ENCODE measurements around the gene CPNE9.
"Not testable (repeated sequence)": the region's sequence is repeated elsewhere in the genome, so short reads cannot be mapped to it uniquely, and the experiment has no call there.

CPNE9 gene

GRCh38 chr3:9748031-9748430, 44.4 kb downstream of the CPNE9 start:
- DNase-seq (ENCODE audit: low read depth) = no peak

GRCh38 chr3:9749296-9749644, 45.6 kb downstream of the CPNE9 start:
- no peak for DNase-seq (ENCODE audit: low read depth)

- peak; percentile 92 for DNase-seq (ENCODE audit: low read depth)
Measured at GRCh38 chr3:9749645-9750555, 46.3 kb downstream of the CPNE9 start, which contains the start of gene OGG1. TSS of gene OGG1 (plus strand) at chr3:9749952. CDS start at chr3:9750287, 335 bp downstream.

GRCh38 chr3:9750556-9751411, 47.2 kb downstream of the CPNE9 start:
- DNase-seq (ENCODE audit: low read depth) = no peak

- no peak for DNase-seq (ENCODE audit: low read depth)
Measured at GRCh38 chr3:9754678-9755077, 51.0 kb downstream of the CPNE9 start.

GRCh38 chr3:9757427-9757826, 53.8 kb downstream of the CPNE9 start:
- DNase-seq (ENCODE audit: low read depth) = no peak

- DNase-seq (ENCODE audit: low read depth) = no peak
Measured at GRCh38 chr3:9760779-9761505, 57.3 kb downstream of the CPNE9 start.

GRCh38 chr3:9761919-9762318, 58.3 kb downstream of the CPNE9 start:
- no peak for DNase-seq (ENCODE audit: low read depth)

GRCh38 chr3:9762871-9763270, 59.2 kb downstream of the CPNE9 start:
- no peak for DNase-seq (ENCODE audit: low read depth)

GRCh38 chr3:9765865-9766264, 62.2 kb downstream of the CPNE9 start:
- DNase-seq (ENCODE audit: low read depth) = no peak

- no peak for DNase-seq (ENCODE audit: low read depth)
Measured at GRCh38 chr3:9767418-9767817, 63.8 kb downstream of the CPNE9 start.

GRCh38 chr3:9768141-9768775, 64.6 kb downstream of the CPNE9 start:
- no peak for DNase-seq (ENCODE audit: low read depth)

GRCh38 chr3:9769012-9769411, 65.4 kb downstream of the CPNE9 start:
- DNase-seq (ENCODE audit: low read depth) = no peak

- DNase-seq (ENCODE audit: low read depth) = peak; percentile 41
Measured at GRCh38 chr3:9769426-9770275, 66.0 kb downstream of the CPNE9 start, which contains the start of gene CAMK1. TSS of gene CAMK1 (minus strand) at chr3:9769947. CDS start at chr3:9767749, 2,198 bp downstream.

GRCh38 chr3:9770276-9770812, 66.7 kb downstream of the CPNE9 start:
- no peak for DNase-seq (ENCODE audit: low read depth)

GRCh38 chr3:9771007-9771406, 67.4 kb downstream of the CPNE9 start:
- DNase-seq (ENCODE audit: low read depth) = not testable (repeated sequence)

- no peak for DNase-seq (ENCODE audit: low read depth)
Measured at GRCh38 chr3:9776896-9777693, 73.5 kb downstream of the CPNE9 start.

- no peak for DNase-seq (ENCODE audit: low read depth)
Measured at GRCh38 chr3:9777694-9778021, 74.0 kb downstream of the CPNE9 start.
